A549 (cell line): Measurements from ENCODE around the gene KRTAP26-1. TPM values are rescaled to one million over a fixed set of nuclear protein-coding genes. Genes with fewer than 3 reads are reported as not detected.

ENCODE experiments used
- ATAC-seq, 2 experiments: fragments of 200-7000 bp in 1 of 2; fragments of >200 bp in 1 of 2; cut with Nextera tagmentation in 1 of 2; cut with Tn5 transposase in 1 of 2; 3 replicates each; pipeline versions ENCODE4 v1.8.0 to v1.9.1; 2018 to 2020; ENCODE audit warnings: mild to moderate bottlenecking in 1 of 2, moderate library complexity in 1 of 2
- CTCF ChIA-PET: fragments of 300-600 bp; sonication (Branson Sonifier 250); formaldehyde crosslinking; extraction: SDS; loops from one replicate; lab custom pipeline; 2021; ENCODE audit warnings: antibody characterized with exemption, inconsistent platforms; lab: Yijun Ruan, JAX
- POLR2A ChIA-PET: fragments of 350-600 bp; formaldehyde crosslinking; extraction: SDS; loops from one replicate; lab custom pipeline; 2021; ENCODE audit warnings: antibody characterized with exemption, inconsistent platforms; lab: Yijun Ruan, JAX
- DNase-seq, 2 experiments: peaks; one replicate each; pipeline versions ENCODE4 v3.0.0 to v3.0.0-alpha.2; 2011 to 2016; ENCODE audit warnings: low read depth in 1 of 2, low spot score in 1 of 2
- FAIRE-seq: peaks from 2 replicates; lab custom pipeline; 2011; peaks lifted over from hg19 to GRCh38; lab: Jason Lieb, UNC
- H3K27ac ChIP-seq, 2 experiments: fragments of >200 bp; sonication (Bioruptor Twin); formaldehyde crosslinking; 3 replicates each; pipeline ENCODE4 v1.5.1; 2016 to 2017
- H3K4me1 ChIP-seq: fragments of >200 bp; sonication (Bioruptor Twin); formaldehyde crosslinking; 3 replicates; pipeline ENCODE4 v1.6.1; 2016
- H3K4me2 ChIP-seq: fragments of >200 bp; sonication (Bioruptor Twin); formaldehyde crosslinking; 3 replicates; pipeline ENCODE4 v1.6.1; 2016
- H3K4me3 ChIP-seq: fragments of >200 bp; sonication (Bioruptor Twin); formaldehyde crosslinking; 3 replicates; pipeline ENCODE4 v1.5.1; 2016
- H3K9me3 ChIP-seq: fragments of >200 bp; sonication (Bioruptor Twin); formaldehyde crosslinking; 3 replicates; pipeline ENCODE4 v1.6.1; 2016
- BCL3 ChIP-seq: fragments of >200 bp; sonication (Bioruptor Twin); formaldehyde crosslinking; IDR thresholded peaks from 3 replicates; pipeline ENCODE4 v1.6.1; 2016
- CBX2 ChIP-seq: fragments of 200-600 bp; sonication (generic); IDR thresholded peaks from 2 replicates; pipeline ENCODE4 v1.6.1; 2016; ENCODE audit warnings: low read depth, mild to moderate bottlenecking, borderline replicate concordance
- CTCF ChIP-seq: fragments of >200 bp; sonication (Bioruptor Twin); formaldehyde crosslinking; IDR thresholded peaks from 3 replicates; pipeline ENCODE4 v1.5.1; 2016
- ELK1 ChIP-seq: fragments of 150-350 bp; IDR thresholded peaks from 2 replicates; pipeline ENCODE4 v1.6.1; 2014; ENCODE audit warnings: low read depth, mild to moderate bottlenecking, low read length
- ESRRA ChIP-seq: fragments of 150-350 bp; IDR thresholded peaks from 2 replicates; pipeline ENCODE4 v1.6.1; 2014; ENCODE audit warnings: mild to moderate bottlenecking, low read length, borderline replicate concordance
- FOSL2 ChIP-seq, 2 experiments: fragments of 450-650 bp in 1 of 2; fragments of >200 bp in 1 of 2; sonication (Bioruptor Twin) in 1 of 2; formaldehyde crosslinking; IDR thresholded peaks; 2 replicates each; pipeline versions ENCODE4 v1.5.0 to v1.6.1; 2016 to 2020; ENCODE audit warnings: mild to moderate bottlenecking in 1 of 2, moderate library complexity in 1 of 2
- GATA3 ChIP-seq: IDR thresholded peaks from 2 replicates; pipeline ENCODE4 v1.6.1; 2012; ENCODE audit warnings: borderline replicate concordance
- HEYL ChIP-seq: fragments of 250-450 bp; sonication (Bioruptor Pico); IDR thresholded peaks from 2 replicates; pipeline ENCODE4 v1.8.0; 2021; ENCODE audit warnings: mild to moderate bottlenecking, moderate library complexity
- MAZ ChIP-seq: fragments of 150-350 bp; IDR thresholded peaks from 2 replicates; pipeline ENCODE4 v1.6.1; 2014; ENCODE audit warnings: antibody characterized with exemption, low read depth, low read length, borderline replicate concordance
- NR3C1 ChIP-seq: fragments of >200 bp; sonication (Bioruptor Twin); formaldehyde crosslinking; IDR thresholded peaks from 3 replicates; pipeline ENCODE4 v1.6.1; 2017
- POLR2A ChIP-seq: IDR thresholded peaks from 2 replicates; pipeline ENCODE4 v1.6.1; 2012; ENCODE audit warnings: mild to moderate bottlenecking, low read length
- RAD21 ChIP-seq, 2 experiments: fragments of >200 bp in 1 of 2; sonication (Bioruptor Twin) in 1 of 2; formaldehyde crosslinking in 1 of 2; IDR thresholded peaks in 1 of 2; conservative IDR thresholded peaks in 1 of 2; 2 replicates in 1 of 2; 3 replicates in 1 of 2; pipeline ENCODE4 v1.6.1; 2012 to 2018; ENCODE audit warnings: inconsistent platforms in 1 of 2
- ZNF302 ChIP-seq: fragments of 250-450 bp; sonication (Bioruptor Pico); IDR thresholded peaks from 2 replicates; pipeline ENCODE4 v1.9.0; 2021; ENCODE audit warnings: inconsistent platforms, mild to moderate bottlenecking, moderate library complexity
- WGBS: methylation state at CpG from one replicate; pipeline ENCODE4 v1.1.6; 2017; ENCODE audit errors: missing lambda C conversion rate; 5-methylcytosine and 5-hydroxymethylcytosine counted together
- polyA plus RNA-seq, 4 experiments: library from polyadenylated mRNA; depleted of rRNA in 3 of 4; stranded (reverse); fragments of >200 nt; fragmentation: RNase III in 1 of 4; extraction: RNeasy Plus Mini Kit Qiagen cat#74134 plus additional on column Dnase treatment in 1 of 4; gene quantifications; 2 replicates in 3 of 4; 3 replicates in 1 of 4; pipeline ENCODE4 v1.2.3, GENCODE V29; 2011 to 2017
- TF ChIP-seq, protein P1 (sequence below): fragments of 250-450 bp; sonication (Bioruptor Pico); IDR thresholded peaks from 2 replicates; pipeline ENCODE4 v1.5.0; 2020; ENCODE audit warnings: low read depth, mild to moderate bottlenecking, moderate library complexity
- TF ChIP-seq, protein P2 (sequence below): IDR thresholded peaks from 2 replicates; pipeline ENCODE4 v1.6.1; 2012

Gene KRTAP26-1
- polyA plus RNA-seq, 2 of the 4 experiments (the other 2 are of a cell fraction), result not detected

DNA sequence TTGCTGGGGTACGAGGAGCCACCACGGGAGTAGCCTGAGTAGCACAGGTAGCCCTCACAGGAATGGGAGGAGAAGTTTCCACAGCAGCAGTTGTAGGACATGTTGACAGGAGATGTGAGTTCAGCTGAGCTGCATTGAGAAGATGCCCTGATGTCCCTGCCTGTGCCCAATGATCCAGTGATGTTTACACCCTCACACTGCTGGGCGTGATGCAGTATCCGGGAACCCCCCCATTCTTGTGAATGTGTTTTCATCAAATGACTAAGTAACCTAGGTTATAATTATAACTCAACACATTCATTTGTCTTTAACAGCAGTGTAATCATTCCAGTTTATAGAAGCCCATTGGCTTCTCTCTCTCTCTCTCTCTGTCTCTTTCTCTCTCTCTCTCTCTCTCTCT lies 28.4 kb upstream of the KRTAP26-1 start, which contains the start of gene KRTAP23-1:
TSS of gene KRTAP23-1 (minus strand) at position 101 of the 400 bp plus-strand sequence. CDS start at position 101, 0 bp downstream.
- 0% methylated on average over 2 of the region's 4 CpGs for WGBS
- TF ChIP-seq HEYL, result no peak
- no peak for TF ChIP-seq FOSL2 (IDR thresholded peaks at IDR 0.05)
- TF ChIP-seq FOSL2 (CRISPR knock-in tag; IDR thresholded peaks at IDR 0.05), result no peak
- TF ChIP-seq ESRRA, result no peak
- no peak for TF ChIP-seq CBX2
- no peak for TF ChIP-seq ZNF302 (CRISPR knock-in tag)
- ATAC-seq (no peak), FAIRE-seq (no peak), DNase-seq (no peak)
- H3K4me1 ChIP-seq, result no peaks in the 10 kb centered on the region
- H3K27ac ChIP-seq, result no peak within 1 kb of the TSS
- H3K4me2 ChIP-seq, result no peak within 1 kb of the TSS
- no peaks in the 10 kb centered on the region for H3K9me3 ChIP-seq
- ChIA-PET CTCF (no interaction called here), POLR2A (no interaction called here)
- H3K4me3 ChIP-seq, result no peak within 1 kb of the TSS

DNA sequence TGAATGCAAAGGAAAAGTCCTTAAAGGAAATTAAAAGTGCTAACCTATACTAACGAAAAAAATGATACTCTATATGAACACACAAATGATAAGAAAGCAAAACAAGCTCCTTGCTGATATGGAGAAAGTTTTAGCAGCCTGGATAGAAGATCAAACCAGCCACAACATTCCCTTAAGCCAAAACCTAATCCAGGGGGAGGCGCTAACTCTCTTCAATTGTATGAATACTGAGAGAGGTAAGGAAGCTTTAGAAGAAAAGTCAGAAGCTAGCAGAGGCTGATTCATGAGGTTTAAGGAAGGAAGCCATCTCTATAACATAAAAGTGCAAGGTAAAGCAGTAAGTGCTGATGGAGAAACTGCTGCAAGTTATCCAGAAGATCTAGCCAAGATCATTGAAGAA lies 24.9 kb upstream of the KRTAP26-1 start:
- FAIRE-seq (no peak), DNase-seq (no peak), ATAC-seq (no peak)
- H3K4me3 ChIP-seq, result no peak overlapping the region
- TF ChIP-seq, protein P1, sequence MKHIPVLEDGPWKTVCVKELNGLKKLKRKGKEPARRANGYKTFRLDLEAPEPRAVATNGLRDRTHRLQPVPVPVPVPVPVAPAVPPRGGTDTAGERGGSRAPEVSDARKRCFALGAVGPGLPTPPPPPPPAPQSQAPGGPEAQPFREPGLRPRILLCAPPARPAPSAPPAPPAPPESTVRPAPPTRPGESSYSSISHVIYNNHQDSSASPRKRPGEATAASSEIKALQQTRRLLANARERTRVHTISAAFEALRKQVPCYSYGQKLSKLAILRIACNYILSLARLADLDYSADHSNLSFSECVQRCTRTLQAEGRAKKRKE (CRISPR knock-in tag), result no peak
- no peak for TF ChIP-seq NR3C1
- no peak for TF ChIP-seq BCL3
- no peak for TF ChIP-seq ELK1
- no peak overlapping the region for H3K4me2 ChIP-seq
- no peak overlapping the region for H3K27ac ChIP-seq
- H3K4me1 ChIP-seq, result no peaks in the 10 kb centered on the region
- POLR2A ChIA-PET, result no interaction called here
- CTCF ChIA-PET, result no interaction called here
- H3K9me3 ChIP-seq, result no peaks in the 10 kb centered on the region
- WGBS, result 0% methylated on average over 2 of the region's 2 CpGs

GRCh38 chr21:30340714-30341573 lies 20.8 kb upstream of the KRTAP26-1 start:
- TF ChIP-seq MAZ, result no peak
- TF ChIP-seq, protein P2, sequence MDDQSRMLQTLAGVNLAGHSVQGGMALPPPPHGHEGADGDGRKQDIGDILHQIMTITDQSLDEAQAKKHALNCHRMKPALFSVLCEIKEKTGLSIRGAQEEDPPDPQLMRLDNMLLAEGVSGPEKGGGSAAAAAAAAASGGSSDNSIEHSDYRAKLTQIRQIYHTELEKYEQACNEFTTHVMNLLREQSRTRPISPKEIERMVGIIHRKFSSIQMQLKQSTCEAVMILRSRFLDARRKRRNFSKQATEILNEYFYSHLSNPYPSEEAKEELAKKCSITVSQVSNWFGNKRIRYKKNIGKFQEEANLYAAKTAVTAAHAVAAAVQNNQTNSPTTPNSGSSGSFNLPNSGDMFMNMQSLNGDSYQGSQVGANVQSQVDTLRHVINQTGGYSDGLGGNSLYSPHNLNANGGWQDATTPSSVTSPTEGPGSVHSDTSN, result no peak
- peak in 1 of 2 experiments; percentile 28; a peak in 1 of 5 replicates for TF ChIP-seq RAD21 (conservative IDR thresholded peaks at IDR 0.05 in 1 of 2, IDR thresholded peaks at IDR 0.05 in 1 of 2)
- 0 out of 3 replicates have a peak, but pooled peaks have one; percentile 10 for TF ChIP-seq CTCF
- no peak for TF ChIP-seq POLR2A
- TF ChIP-seq GATA3, result no peak
- H3K4me1 ChIP-seq, result no peaks in the 10 kb centered on the region
- 41% methylated on average over 2 of the region's 2 CpGs for WGBS
- no peak overlapping the region for H3K4me3 ChIP-seq
- H3K9me3 ChIP-seq, result no peaks in the 10 kb centered on the region
- CTCF ChIA-PET, result interaction anchor here (0.6 to 1.4 kb wide), 3 partner anchors 443 to 746 kb away, joined by 3 read pairs; no protein-coding TSS in a partner anchor
- no peak overlapping the region for H3K4me2 ChIP-seq
- ATAC-seq, result no peak
- POLR2A ChIA-PET, result no interaction called here
- peak; percentile 0 to 29 for DNase-seq
- FAIRE-seq, result no peak
- no peak overlapping the region for H3K27ac ChIP-seq
